Measurements from ENCODE around the gene SLC35C1.

The SLC35C1 gene

DNA sequence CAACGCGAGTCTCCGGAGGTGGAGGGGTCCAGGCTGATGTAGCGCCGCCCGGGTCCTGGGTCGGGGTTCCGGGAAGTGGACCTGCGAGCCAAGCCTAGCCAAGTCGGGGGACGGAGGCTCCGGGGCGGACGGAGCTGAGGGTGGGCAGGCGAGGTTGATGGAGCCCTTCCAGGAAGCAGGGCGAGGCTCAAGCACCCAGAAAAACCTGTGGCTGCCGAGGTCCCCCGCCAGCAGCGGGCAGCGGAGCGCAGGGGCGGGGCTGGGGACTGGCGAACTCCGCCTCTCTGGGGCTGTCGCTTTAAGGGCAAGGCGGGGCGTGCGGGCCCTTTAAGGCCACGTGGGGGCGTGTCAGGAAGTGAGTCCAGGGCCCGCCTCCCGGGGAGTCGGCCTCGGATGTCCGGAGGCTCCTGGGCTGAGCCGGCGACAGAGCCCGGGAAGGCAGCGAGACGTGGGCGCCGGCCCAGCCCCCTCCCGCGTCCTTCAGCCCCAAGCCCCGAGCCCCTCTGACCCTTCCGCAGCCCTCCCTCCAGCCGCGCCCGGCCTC, at the start of gene SLC35C1:
TSS of gene SLC35C1 (plus strand) at position 389 of the 544 bp plus-strand sequence. CDS start 653 bp downstream, outside the sequence.
- DNase-seq (ENCODE audit: low read depth in 2 of 2): peak; percentile 92 to 94

DNA sequence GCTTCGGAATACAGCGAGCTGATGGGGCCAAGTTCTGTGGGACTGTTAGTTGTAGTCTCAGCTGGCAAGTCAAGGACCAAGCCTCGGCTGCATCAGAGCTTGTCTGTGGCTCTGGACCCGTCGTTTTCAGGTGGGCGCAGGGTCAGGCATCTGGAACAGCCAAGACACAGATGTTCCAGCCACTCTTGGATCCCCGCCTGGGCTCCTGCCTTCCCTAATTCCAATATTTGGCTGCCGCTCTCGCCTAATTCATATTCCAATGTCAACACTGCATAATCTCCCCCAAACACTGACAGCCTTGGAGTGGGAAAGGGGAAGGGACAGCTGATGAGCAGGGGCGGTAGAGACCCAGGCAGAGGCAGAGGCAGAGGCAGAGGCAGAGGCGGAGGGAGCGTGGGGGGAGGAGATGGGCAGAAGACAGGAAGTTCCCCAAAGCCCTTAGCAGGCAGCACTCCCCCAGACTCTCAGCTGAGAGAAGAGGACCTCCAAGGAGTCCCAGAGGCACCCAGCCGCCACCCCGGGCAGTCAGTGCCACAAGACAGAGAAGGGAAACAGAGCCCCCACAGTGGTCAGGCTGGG, 49.6 kb upstream of the SLC35C1 start:
- no peak for DNase-seq (ENCODE audit: low read depth in 2 of 2)

DNA sequence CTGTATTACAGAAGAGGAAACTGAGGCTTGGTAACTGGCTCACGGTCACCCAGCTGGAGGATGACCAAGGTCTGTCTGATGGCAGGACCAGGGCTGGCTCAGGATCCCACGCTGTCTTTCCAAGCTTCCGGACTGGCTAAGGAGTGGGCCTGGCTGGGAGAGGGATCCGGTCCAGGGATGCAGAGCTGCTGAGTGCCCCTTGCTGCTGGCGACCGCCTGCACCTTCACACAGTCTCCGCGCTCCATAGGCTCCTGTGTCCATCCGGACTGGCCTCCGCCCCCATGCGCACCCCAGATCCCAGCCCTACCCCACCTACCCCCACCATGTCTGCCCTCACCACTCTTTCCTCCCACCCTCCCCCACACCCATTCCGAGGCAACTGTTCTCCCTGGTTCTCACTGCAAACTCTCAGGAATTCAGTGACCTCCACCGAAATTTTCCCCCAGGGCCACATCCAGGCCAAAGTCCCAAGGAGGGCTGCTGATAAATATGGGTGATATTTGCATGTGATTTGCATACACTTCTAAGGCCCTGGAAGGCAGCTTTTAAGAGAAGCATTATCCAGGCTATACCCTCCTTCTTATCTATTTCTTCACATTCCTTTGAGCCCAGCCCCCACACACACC, 48.5 kb upstream of the SLC35C1 start:
- no peak for DNase-seq (ENCODE audit: low read depth in 2 of 2)

DNA sequence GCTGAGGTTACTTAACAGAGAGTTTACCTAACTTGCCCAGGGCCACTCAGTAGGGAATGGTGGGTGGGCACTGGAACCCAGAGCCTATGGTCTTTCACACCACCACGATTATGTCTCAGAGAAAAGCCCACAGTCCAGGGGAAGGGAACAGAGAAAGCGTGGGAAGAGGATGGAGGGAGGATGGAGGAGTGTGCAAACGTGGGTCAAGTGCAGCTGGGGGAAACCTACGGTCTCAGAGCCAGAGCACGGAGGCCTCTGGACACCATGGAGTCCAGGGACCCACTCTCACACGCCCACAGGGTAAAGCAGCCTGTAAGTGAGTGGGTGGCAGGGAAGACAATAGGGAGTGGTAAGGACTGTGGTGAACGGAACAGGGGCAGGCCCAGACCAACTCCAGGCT, 47.3 kb upstream of the SLC35C1 start:
- DNase-seq (ENCODE audit: low read depth in 2 of 2): no peak

DNA sequence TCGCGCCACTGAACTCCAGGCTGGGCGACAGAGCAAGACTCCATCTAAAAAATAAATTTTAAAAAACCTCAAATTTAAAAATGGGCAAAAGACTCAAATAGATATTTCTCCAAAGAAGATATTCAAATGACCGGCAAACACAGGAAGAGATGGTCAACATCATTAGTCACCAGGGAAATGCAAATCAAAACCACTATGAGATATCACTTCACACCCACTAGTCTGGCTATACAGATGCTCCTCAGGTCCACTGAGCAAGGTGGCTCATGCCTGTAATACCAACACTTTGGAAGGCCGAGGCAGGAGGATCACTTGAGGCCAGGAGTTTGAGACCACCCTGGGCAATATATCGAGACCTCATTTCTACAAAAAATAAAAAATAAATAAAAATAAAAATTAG, 43.3 kb upstream of the SLC35C1 start:
- DNase-seq (ENCODE audit: low read depth in 2 of 2): no peak

DNA sequence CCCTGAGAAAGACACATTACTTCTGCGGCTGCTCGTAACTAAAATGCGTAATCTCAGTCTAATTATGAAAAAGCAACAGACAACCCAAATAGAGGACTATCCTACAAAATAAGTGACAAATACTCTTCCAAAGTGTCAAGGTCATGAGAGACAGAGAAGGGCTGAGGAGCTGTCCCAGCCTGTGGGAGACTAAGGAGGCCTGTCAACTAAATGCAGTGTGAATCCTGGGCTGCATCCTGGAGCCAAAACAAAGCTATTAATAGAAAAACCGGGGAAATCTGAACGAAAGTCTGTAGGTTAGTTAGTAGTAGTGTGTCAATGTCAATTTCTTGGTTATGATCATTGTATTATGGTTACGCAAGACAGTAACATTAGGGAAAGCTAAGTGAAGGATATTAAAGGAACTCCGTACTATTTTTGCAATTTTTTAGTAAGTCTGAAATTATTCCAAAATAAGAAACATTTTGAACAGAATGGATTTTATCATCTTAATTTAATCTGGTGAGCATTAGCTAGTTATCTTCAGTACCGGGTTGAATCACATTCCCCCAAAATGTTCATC, 39.8 kb upstream of the SLC35C1 start:
- no peak for DNase-seq (ENCODE audit: low read depth in 2 of 2)

DNA sequence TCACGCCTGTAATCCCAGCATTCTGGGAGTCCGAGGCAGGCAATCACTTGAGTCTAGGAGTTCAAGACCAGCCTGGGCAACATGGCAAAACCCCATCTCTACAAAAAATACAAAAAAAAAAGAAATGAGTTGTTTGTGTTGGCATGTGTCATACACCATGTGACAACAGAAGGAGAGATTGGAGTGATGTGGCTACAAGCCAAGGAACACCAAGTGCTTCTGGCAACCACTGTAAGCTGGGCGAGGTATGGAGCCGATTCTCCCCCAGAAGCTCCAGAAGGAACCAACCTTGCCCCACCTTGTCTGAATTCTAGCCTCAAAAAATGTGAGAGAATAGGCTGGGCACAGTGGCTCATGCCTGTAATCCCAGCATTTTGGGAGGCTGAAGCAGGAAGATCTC, 39.1 kb upstream of the SLC35C1 start:
- DNase-seq (ENCODE audit: low read depth in 2 of 2): no peak

DNA sequence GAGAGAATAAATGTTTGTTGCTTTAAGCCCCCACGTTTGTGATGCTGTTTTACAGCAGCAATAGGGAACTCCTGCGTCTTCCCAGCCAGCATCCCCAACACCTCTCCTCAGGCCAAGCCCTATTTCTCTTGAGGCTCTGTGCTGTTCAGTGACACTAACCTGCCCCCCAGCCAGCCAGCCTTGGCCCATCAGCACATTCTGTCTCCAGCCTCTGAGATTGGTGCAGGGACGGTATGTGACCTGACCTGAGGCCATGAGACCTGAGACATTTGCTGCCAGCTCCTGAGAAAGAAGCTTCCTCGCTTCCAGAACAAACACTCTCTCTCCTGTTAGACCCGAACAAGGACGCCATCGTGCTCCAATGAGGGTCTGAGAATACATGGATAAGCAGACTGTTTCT, 38.5 kb upstream of the SLC35C1 start:
- no peak for DNase-seq (ENCODE audit: low read depth in 2 of 2)

DNA sequence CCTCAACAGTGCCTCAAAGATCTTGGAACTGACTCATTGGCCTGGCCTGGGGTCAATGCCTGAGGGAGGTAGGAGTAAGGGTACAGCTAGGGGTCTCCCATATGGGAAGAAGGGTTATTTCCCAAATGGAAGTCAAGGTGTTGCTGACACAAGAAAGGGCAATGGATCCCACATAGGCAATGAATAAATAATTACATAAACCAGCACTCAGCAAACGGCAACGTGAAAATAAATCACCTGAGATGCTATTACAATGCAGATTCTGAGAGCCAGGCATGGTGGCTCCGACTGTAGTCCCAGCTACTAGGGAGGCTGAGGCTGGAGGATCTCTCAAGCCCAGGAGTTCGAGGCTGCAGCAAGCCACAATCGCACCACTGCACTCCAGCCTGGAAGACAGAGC, 36.5 kb upstream of the SLC35C1 start:
- no peak for DNase-seq (ENCODE audit: low read depth in 2 of 2)

DNA sequence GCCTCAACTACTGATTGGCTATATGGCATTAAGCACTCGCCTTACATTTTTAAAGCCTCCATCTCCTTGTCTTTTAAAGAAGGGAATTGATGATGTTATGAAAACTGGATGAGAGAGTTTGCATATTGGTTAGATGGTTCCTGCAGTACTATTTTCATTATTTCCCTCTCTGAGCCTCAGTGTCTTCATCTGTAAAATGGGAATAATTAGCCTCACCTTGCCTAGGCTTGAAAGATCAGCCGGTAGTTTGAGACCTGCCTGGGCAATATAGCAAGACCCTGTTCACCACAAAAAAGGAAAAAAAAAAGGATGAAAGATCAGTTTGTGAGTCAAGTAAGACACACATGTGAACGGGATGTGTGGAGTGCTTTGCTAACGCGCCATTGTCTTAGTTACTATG, 35.0 kb upstream of the SLC35C1 start:
- no peak for DNase-seq (ENCODE audit: low read depth in 2 of 2)

DNA sequence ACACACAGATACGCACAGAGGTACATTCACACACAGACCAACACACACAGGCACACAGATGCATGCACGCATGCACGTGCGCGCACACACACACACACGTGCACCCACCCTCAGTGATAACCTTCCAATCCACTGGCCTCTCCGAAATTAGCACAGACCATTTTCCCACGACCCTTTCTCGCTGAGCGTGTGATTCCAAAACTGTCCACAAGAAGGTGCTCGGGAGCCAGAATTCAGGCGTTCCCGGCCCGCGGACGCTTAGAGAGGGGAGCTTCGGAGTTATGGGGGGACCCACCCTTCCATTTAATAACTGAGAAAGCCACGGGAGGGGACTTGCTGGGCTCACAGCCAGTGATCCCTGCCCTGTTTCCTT, 33.8 kb upstream of the SLC35C1 start:
- peak; percentile 44 to 47 for DNase-seq (ENCODE audit: low read depth in 2 of 2)

DNA sequence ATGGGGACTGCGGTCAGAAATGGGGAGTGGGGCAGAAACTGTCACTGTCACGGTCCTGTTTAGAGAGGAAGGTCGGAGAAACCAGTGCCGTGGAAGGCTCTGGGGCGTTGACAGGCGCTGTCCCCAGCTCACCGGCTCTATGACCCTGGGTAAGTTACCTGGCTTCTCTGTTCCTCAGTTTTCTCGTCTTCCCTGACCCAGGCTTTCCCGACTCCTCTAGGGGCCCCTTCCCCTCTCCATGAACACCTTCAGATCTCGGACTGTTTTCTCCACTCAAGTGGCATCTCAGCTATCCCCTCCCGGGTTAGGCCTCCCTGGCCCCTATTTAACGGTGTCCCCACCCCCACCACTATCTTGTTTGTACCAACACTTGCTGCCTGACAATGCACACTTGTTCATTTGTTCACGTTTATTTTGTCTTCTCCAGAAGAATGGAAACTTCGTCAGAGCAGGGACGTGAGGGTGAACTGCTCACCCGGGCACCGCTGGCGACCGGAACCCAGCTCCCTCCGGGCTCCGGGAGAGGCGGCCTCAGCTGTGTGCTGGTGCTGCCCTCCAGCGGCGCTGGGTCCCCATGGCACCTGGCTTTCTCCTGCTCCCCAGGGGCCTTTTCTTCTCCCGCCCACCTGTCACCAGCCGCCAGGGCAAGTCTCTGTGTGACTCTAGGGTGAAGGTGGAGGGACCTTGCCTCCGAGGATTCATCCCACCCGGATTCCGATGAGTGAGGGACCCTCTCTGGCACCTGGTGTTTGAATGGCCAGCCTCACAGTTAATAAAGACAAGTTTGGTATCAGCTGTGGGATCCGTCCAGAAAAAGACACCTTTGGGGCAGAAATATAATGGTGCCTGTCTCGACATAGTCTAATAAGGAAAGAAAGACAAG, 33.1 kb upstream of the SLC35C1 start:
- DNase-seq (ENCODE audit: low read depth in 2 of 2): peak; percentile 61 to 76

DNA sequence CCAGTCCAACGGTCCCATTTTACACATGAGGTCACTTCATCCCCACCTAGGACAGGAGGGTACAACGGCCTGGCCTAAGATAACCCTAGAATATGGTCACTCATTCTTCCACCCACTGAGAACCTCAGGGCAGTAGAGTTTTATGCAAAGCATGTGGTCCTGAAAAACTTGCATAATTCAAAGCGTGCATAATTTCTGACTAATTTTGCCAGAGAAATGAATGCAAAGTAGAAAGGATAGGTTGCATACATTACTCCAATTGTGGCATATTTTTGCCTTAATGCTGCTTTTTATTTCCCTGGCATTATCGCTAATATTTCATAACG, 32.5 kb upstream of the SLC35C1 start:
- no peak for DNase-seq (ENCODE audit: low read depth in 2 of 2)

DNA sequence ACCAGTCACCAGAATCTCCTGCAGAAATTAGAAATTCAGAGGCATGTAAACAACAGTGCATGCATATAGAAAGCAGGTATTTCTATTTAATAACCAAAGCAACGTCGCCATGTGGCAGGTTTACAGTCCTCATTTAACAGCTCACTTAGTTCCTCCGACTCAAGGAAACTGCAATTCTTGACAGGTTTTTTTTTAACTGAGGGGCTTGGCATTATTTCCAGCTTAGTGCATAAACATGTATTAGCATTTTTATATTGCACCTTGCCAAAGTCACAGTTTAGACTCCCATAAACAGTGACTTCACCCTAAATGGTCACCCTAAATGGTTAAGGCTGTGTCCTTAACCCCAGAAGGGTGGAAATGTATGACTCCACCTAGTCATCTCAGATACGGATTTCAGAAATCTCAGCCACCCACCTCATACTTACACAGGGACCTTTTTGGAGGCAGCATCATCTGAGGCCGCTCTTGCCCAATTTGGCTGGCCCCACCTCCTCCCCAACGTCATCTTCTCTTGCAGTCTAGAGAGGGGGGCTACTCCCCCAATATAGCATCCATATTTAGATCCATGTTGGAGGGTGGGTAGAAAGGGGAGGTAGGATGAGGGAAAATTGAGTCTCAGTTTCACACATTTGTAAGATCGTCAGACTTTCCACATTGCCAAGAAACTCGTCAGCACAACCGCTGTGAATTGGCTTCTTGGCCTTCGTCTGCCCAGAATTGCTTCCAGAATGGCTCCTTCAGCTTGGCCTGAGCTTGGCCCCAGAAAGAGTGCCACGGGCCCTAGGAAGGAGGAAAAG, 31.8 kb upstream of the SLC35C1 start:
- DNase-seq (ENCODE audit: low read depth in 2 of 2): no peak

DNA sequence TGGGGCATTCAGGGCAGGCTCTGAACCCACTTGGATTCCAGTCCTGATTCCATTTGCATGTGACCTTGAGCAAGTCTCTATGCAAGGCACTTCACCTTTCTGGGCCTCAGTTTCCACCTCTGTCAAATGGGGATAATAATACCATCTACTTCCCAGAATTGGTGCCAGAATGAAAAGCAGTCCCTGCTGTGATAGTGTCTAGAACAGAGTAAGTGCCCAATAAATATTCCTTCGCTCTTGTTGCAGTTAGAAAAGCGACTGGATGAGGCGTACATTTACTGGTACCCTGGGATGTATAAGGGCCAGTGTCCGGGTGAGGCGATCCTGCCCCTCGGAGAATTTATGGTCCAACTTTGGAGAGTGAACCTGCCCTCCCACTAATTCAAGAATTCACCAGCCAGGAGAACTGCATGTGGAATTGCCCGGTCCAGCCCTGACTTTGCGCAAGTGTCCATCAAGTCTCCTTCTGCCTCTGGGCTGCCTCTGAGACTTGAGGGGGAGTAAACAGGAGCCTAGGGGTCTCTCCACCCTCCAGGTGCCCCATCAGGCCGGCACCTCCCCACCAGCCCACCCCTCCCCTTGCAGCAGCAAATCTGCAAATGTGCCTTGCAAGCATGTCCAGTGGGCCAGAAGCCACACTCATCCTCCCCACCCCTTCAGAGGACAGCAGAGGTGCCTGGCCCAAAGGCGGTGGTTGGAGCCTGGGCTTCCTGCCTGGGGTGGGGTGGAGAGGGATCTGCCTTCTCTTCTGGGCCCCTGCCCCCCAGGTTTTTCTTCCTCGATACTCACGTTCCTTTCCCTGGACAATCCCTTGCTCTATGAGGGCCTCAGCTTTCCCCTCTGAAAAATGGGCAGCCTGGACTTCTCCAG, 30.9 kb upstream of the SLC35C1 start:
- no peak for DNase-seq (ENCODE audit: low read depth in 2 of 2)

DNA sequence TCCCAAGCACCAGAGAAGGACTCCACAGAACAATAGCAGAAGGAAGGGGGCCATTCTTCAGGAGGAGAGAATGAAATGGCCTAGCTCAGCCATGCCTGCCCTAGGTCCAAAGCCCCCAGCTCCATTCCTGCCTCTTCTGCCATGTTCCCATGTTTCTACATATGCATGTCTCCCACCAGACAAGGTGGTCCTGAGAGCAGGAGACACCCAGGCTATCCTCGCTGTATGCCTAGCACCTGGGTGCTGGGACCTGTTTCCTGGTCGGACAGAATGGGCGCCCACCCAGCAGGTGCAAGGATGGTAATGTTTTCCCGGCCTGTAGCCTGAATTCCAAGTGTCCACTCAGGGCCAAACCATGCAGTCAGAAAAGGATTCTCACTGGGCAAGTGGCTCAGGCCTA, 30.2 kb upstream of the SLC35C1 start:
- no peak for DNase-seq (ENCODE audit: low read depth in 2 of 2)

DNA sequence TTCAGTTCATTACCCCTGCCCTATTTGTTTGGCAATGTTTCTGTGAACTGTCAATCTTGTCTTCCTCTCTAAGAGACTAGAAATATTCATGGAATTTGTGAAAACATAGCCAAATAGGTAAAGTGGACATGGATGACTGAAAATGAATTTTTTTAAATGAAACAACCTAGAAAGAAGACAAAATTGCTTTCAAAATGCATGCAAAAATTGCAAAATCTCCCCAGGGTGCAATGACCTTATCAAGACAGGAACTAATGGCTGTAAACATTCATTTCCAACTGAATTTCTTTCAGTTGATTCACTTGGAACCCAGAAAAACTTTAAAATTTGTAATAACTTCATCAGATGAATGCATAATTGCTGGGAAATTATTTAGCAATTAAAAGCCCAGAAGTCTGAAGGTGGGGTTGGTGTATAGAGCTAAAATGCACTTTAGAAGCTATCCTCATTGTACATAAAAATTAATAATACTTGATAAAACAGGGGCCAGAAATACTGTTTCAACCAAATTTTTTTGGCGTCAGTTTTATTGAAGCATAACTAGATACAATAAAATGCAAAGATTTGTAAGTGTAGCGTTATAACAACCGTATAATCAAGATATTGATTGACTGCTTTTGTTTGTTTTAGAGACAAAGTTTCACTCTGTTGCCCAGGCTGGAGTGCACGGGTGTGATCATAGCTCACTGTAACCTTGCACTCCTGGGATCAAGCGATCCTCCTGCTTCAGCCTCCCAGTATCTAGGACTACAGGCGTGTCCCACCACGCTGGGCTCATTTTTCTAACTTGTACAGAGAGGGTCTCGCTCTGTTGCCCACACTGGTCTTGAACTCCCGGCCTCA, 27.6 kb upstream of the SLC35C1 start:
- DNase-seq (ENCODE audit: low read depth in 2 of 2): no peak

DNA sequence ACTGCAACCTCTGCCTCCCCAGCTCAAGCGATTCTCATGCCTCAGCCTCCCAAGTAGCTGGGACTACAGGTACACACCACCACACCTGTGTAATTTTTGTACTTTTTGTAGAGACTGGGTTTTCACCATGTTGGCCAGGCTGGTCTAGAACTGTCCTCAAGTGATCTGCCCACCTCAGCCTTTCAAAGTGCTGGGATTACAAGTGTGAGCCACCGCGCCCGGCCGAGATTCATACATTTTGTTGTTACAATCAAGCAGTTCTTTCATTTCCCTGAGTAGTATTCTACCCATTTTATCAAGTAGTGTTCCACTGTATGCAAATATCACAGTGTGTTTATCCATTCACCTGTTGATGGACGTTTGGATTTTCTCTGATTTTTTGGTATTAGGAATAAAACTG, 26.6 kb upstream of the SLC35C1 start:
- DNase-seq (ENCODE audit: low read depth in 2 of 2): no peak

DNA sequence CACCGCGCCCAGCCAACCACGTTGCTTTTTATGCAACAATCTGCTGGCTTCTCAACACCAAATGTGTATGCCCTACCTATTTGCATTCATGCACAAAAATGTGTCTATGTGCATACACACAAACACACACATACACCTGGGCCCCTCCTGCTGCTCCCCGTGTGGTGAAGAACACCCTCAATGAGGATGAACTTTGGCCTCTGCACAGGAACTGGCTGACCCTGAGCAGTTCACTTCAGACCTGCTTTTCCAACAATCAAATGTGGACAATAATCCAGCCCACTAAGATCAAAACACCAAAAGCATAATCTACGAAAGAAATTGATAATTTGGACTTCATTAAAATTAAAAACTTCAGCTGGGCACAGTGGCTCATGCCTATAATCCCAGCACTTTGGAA, 25.3 kb upstream of the SLC35C1 start:
- no peak for DNase-seq (ENCODE audit: low read depth in 2 of 2)

DNA sequence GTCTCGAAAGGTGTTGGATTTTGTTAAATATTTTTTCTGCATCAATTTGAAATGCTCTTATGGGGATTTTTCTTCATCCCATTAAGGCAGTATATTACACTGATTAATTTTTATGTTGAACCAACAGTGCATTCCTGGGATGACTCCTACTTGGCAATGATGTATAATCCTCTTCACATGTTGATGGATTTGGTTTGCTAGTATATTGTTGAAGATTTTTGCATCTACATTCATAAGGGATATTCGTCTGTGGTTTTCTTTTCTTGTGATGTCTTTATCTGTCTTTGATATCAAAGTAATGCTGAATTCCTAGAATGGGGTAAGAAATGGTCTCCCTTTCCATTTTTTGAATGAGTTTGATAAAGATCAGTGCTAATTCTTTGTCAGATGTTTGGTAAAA, 18.7 kb upstream of the SLC35C1 start:
- no peak for DNase-seq (ENCODE audit: low read depth in 2 of 2)

All from stimulated activated CD8-positive, alpha-beta memory T cell treated with anti-CD3 and anti-CD28 coated beads, Interleukin-7, amount 100 ng/mL, for 4 hours (primary cell).